22Rv1 (cell line): ENCODE data around the gene SORCS2.

Experiments used
- H3K27ac ChIP-seq: fragments of 450-650 bp; 2 replicates; pipeline ENCODE4 v1.5.1; 2017
- CTCF ChIP-seq: fragments of 450-650 bp; IDR thresholded peaks from 2 replicates; pipeline ENCODE4 v1.5.1; 2017; ENCODE audit warnings: mild to moderate bottlenecking
- ZFX ChIP-seq: fragments of 450-650 bp; IDR thresholded peaks from 2 replicates; pipeline ENCODE4 v1.6.1; 2017; ENCODE audit warnings: antibody characterized with exemption, borderline replicate concordance

The SORCS2 gene

GRCh38 chr4:7419961-7420660 lies 227.8 kb downstream of the SORCS2 start:
- no peak overlapping the region for H3K27ac ChIP-seq
- TF ChIP-seq CTCF (no peak), ZFX (no peak)

GRCh38 chr4:7420661-7421040 lies 228.3 kb downstream of the SORCS2 start:
- no peak overlapping the region for H3K27ac ChIP-seq
- TF ChIP-seq CTCF (no peak), ZFX (no peak)

GRCh38 chr4:7421356-7422150 lies 229.2 kb downstream of the SORCS2 start:
- no peak overlapping the region for H3K27ac ChIP-seq
- TF ChIP-seq CTCF (no peak), ZFX (no peak)

- TF ChIP-seq CTCF (no peak), ZFX (no peak)
- H3K27ac ChIP-seq: no peak overlapping the region
Observed at GRCh38 chr4:7422151-7422897, 230.0 kb downstream of the SORCS2 start.

GRCh38 chr4:7422898-7423180 lies 230.5 kb downstream of the SORCS2 start:
- H3K27ac ChIP-seq: no peak overlapping the region
- TF ChIP-seq ZFX (no peak), CTCF (no peak)

GRCh38 chr4:7423391-7423790 lies 231.1 kb downstream of the SORCS2 start:
- TF ChIP-seq ZFX (no peak), CTCF (no peak)
- H3K27ac ChIP-seq: no peak overlapping the region
